H9 (cell line): ENCODE data around the gene IL1RAP. TPM values are rescaled to one million over a fixed set of nuclear protein-coding genes. Genes with fewer than 3 reads are reported as not detected.

Source experiments
- DNase-seq: peaks from one replicate; pipeline ENCODE4 v3.0.0-alpha.2; 2017
- H2AFZ ChIP-seq: one replicate; pipeline ENCODE4 v1.6.1; 2013; ENCODE audit warnings: mild to moderate bottlenecking, low read length, control low read depth, moderate library complexity
- H2AK5ac ChIP-seq: 2 replicates; pipeline ENCODE4 v1.6.1; 2013; ENCODE audit warnings: low read length, control low read depth, mixed read lengths; ENCODE audit not compliant: insufficient read length
- H2BK120ac ChIP-seq: one replicate; pipeline ENCODE4 v1.6.1; 2013; ENCODE audit warnings: low read depth, mild to moderate bottlenecking, low read length, control low read depth, inconsistent platforms; ENCODE audit not compliant: poor library complexity, severe bottlenecking
- H2BK12ac ChIP-seq: 2 replicates; pipeline ENCODE4 v1.6.1; 2013; ENCODE audit warnings: low read length, control low read depth, mixed read lengths, low read depth; ENCODE audit not compliant: insufficient read length
- H2BK15ac ChIP-seq: 2 replicates; pipeline ENCODE4 v1.6.1; 2013; ENCODE audit warnings: low read depth, low read length, control low read depth
- H2BK20ac ChIP-seq: one replicate; pipeline ENCODE4 v1.6.1; 2013; ENCODE audit warnings: low read depth, mild to moderate bottlenecking, low read length, control low read depth, inconsistent platforms; ENCODE audit not compliant: poor library complexity, severe bottlenecking
- H2BK5ac ChIP-seq: 2 replicates; pipeline ENCODE4 v1.6.1; 2013; ENCODE audit warnings: low read length, control low read depth, mixed read lengths; ENCODE audit not compliant: insufficient read length
- H3K14ac ChIP-seq: 2 replicates; pipeline ENCODE4 v1.6.1; 2013; ENCODE audit warnings: low read length, control low read depth; ENCODE audit not compliant: insufficient read depth
- H3K18ac ChIP-seq: 2 replicates; pipeline ENCODE4 v1.6.1; 2013; ENCODE audit warnings: low read depth, mild to moderate bottlenecking, mixed read lengths, low read length, control low read depth; ENCODE audit not compliant: insufficient read length
- H3K23ac ChIP-seq: 2 replicates; pipeline ENCODE4 v1.6.1; 2013; ENCODE audit warnings: low read length, control low read depth, mixed read lengths, low read depth; ENCODE audit not compliant: insufficient read length
- H3K23me2 ChIP-seq: 2 replicates; pipeline ENCODE4 v1.6.1; 2013; ENCODE audit warnings: low read depth, mild to moderate bottlenecking, mixed read lengths, low read length, control low read depth; ENCODE audit not compliant: insufficient read length, poor library complexity, severe bottlenecking
- H3K27ac ChIP-seq: 2 replicates; pipeline ENCODE4 v1.5.1; 2013; ENCODE audit warnings: low read length, control low read depth, mixed read lengths, low read depth; ENCODE audit not compliant: insufficient read length
- H3K27me3 ChIP-seq: 2 replicates; pipeline ENCODE4 v1.6.1; 2013; ENCODE audit warnings: low read length, control low read depth, inconsistent platforms; ENCODE audit not compliant: insufficient read depth
- H3K4ac ChIP-seq: 2 replicates; pipeline ENCODE4 v1.6.1; 2013; ENCODE audit warnings: low read depth, mild to moderate bottlenecking, control low read depth, inconsistent platforms, low read length, moderate library complexity
- H3K4me1 ChIP-seq: 2 replicates; pipeline ENCODE4 v1.6.1; 2013; ENCODE audit warnings: low read length, control low read depth, inconsistent platforms; ENCODE audit not compliant: insufficient read depth
- H3K4me2 ChIP-seq: 2 replicates; pipeline ENCODE4 v1.6.1; 2013; ENCODE audit warnings: low read length, control low read depth, mixed read lengths; ENCODE audit not compliant: insufficient read length, insufficient read depth
- H3K56ac ChIP-seq: 2 replicates; pipeline ENCODE4 v1.6.1; 2013; ENCODE audit warnings: low read depth, mild to moderate bottlenecking, mixed read lengths, low read length, control low read depth; ENCODE audit not compliant: insufficient read length
- H3K79me1 ChIP-seq: 2 replicates; pipeline ENCODE4 v1.6.1; 2013; ENCODE audit warnings: low read depth, mild to moderate bottlenecking, moderate library complexity, low read length, control low read depth, inconsistent platforms; ENCODE audit not compliant: insufficient read depth, poor library complexity, severe bottlenecking
- H3K79me2 ChIP-seq: 2 replicates; pipeline ENCODE4 v1.6.1; 2013; ENCODE audit warnings: low read length, control low read depth, inconsistent platforms; ENCODE audit not compliant: insufficient read depth
- H3K9ac ChIP-seq: 2 replicates; pipeline ENCODE4 v1.6.1; 2013; ENCODE audit warnings: low read length, control low read depth, mixed read lengths; ENCODE audit not compliant: insufficient read length; ENCODE audit errors: extremely low read depth
- H3K9me3 ChIP-seq: one replicate; pipeline ENCODE4 v1.6.1; 2013; ENCODE audit warnings: low read depth, low read length, inconsistent platforms; ENCODE audit not compliant: control insufficient read depth
- H3T11ph ChIP-seq: one replicate; pipeline ENCODE4 v1.6.1; 2013; ENCODE audit warnings: mild to moderate bottlenecking, low read length, control low read depth, inconsistent platforms
- H4K20me1 ChIP-seq: one replicate; pipeline ENCODE4 v1.6.1; 2013; ENCODE audit not compliant: control insufficient read depth, insufficient read length, insufficient read depth
- H4K5ac ChIP-seq: 2 replicates; pipeline ENCODE4 v1.6.1; 2013; ENCODE audit warnings: low read depth, mild to moderate bottlenecking, mixed read lengths, low read length, control low read depth; ENCODE audit not compliant: insufficient read length
- H4K8ac ChIP-seq: replicated peaks from 2 replicates; pipeline ENCODE4 v1.6.1; 2013; ENCODE audit warnings: low read length, control low read depth, mixed read lengths, low read depth; ENCODE audit not compliant: insufficient read length
- H4K91ac ChIP-seq: 2 replicates; pipeline ENCODE4 v1.6.1; 2013; ENCODE audit warnings: low read depth, mild to moderate bottlenecking, moderate library complexity, mixed read lengths, low read length, control low read depth; ENCODE audit not compliant: insufficient read length
- H3K27ac Mint-ChIP-seq, 3 experiments: 2 replicates in 2 of 3; 3 replicates in 1 of 3; pipeline ENCODE4 v1.8.0; 2020 to 2021; ENCODE audit warnings: mixed read lengths in 3 of 3, mild to moderate bottlenecking in 1 of 3, moderate library complexity in 1 of 3
- H3K27me3 Mint-ChIP-seq: 2 replicates; pipeline ENCODE4 v1.8.0; 2021; ENCODE audit warnings: low read depth, mild to moderate bottlenecking, moderate library complexity, mixed read lengths
- H3K36me3 Mint-ChIP-seq, 3 experiments: 2 replicates in 2 of 3; 3 replicates in 1 of 3; pipeline ENCODE4 v1.8.0; 2020 to 2021; ENCODE audit warnings: low read depth in 3 of 3, mixed read lengths in 3 of 3; ENCODE audit not compliant: insufficient read depth in 1 of 3
- H3K4me1 Mint-ChIP-seq, 2 experiments: 2 replicates each; pipeline ENCODE4 v1.8.0; 2020; ENCODE audit warnings: mixed read lengths in 2 of 2
- H3K4me3 Mint-ChIP-seq, 2 experiments: 2 replicates in 1 of 2; 3 replicates in 1 of 2; pipeline ENCODE4 v1.8.0; 2020 to 2021; ENCODE audit warnings: mild to moderate bottlenecking in 2 of 2, mixed read lengths in 2 of 2, moderate library complexity in 1 of 2
- H3K9me3 Mint-ChIP-seq, 2 experiments: 2 replicates in 1 of 2; 3 replicates in 1 of 2; pipeline ENCODE4 v1.8.0; 2020; ENCODE audit warnings: mild to moderate bottlenecking in 2 of 2, mixed read lengths in 2 of 2, moderate library complexity in 1 of 2
- CTCF ChIP-seq: fragments of 200-600 bp; sonication (generic); conservative IDR thresholded peaks from 3 replicates; pipeline ENCODE4 v1.8.0; 2021; ENCODE audit warnings: antibody characterized with exemption, mild to moderate bottlenecking
- WGBS: extraction: QIAGEN DNeasy Blood & Tissue Kit; methylation state at CpG from one replicate; pipeline ENCODE4 v1.1.7; 2013; ENCODE audit warnings: missing lambda C conversion rate, low lambda C conversion rate, mixed read lengths; ENCODE audit not compliant: insufficient read length; ENCODE audit errors: extremely low coverage; 5-methylcytosine and 5-hydroxymethylcytosine counted together
- total RNA-seq: library from RNA; stranded (reverse); gene quantifications from 2 replicates; pipeline ENCODE4 v1.2.1, GENCODE V29; 2021

The IL1RAP gene
- total RNA-seq, 1 experiment from 2014 or later, result 4.6 TPM

GRCh38 chr3:190619761-190620160, 105.9 kb downstream of the IL1RAP start:
- no peak for TF ChIP-seq CTCF
- no peaks in the 10 kb centered on the region for H3K27me3 Mint-ChIP-seq
- no peak overlapping the region for H4K5ac ChIP-seq
- no CpG with 5 or more reads among the region's 2 CpGs for WGBS
- H3K4ac ChIP-seq, result no peak overlapping the region
- no peak overlapping the region for H3K4me3 Mint-ChIP-seq
- H2BK12ac ChIP-seq, result no peak overlapping the region
- H3K27ac Mint-ChIP-seq, result no peak overlapping the region
- no peaks in the 10 kb centered on the region for H3K9me3 ChIP-seq
- H2BK20ac ChIP-seq, result no peak overlapping the region
- H3K4me1 ChIP-seq, result no peaks in the 10 kb centered on the region
- no peak overlapping the region for H4K8ac ChIP-seq
- H4K91ac ChIP-seq, result no peak overlapping the region
- no peak overlapping the region for H2BK5ac ChIP-seq
- no peaks in the 10 kb centered on the region for H3K79me1 ChIP-seq
- peaks cover 2 to 4% of the 10 kb centered on the region in 2 experiments; a peak in 3 of 4 replicates for H3K4me1 Mint-ChIP-seq
- H3K27ac ChIP-seq, result no peak overlapping the region
- H3K18ac ChIP-seq, result no peak overlapping the region
- no peak for DNase-seq
- H3K23me2 ChIP-seq, result no peaks in the 10 kb centered on the region
- H3K56ac ChIP-seq, result no peak overlapping the region
- H3K9ac ChIP-seq, result no peak overlapping the region
- H3T11ph ChIP-seq, result no peak overlapping the region
- H3K14ac ChIP-seq, result no peak overlapping the region
- H3K23ac ChIP-seq, result no peak overlapping the region
- H3K36me3 Mint-ChIP-seq, result no peaks in the 10 kb centered on the region; a peak in 1 of 7 replicates
- H2BK15ac ChIP-seq, result no peak overlapping the region
- H4K20me1 ChIP-seq, result no peaks in the 10 kb centered on the region
- H2AK5ac ChIP-seq, result no peak overlapping the region
- H2AFZ ChIP-seq, result no peak overlapping the region
- no peak overlapping the region for H3K4me2 ChIP-seq
- H2BK120ac ChIP-seq, result no peak overlapping the region
- H3K27me3 ChIP-seq, result no peaks in the 10 kb centered on the region
- no peaks in the 10 kb centered on the region for H3K79me2 ChIP-seq
- no peaks in the 10 kb centered on the region for H3K9me3 Mint-ChIP-seq
